Keratinocyte (primary cell): Measurements from ENCODE around the gene NLRC5. TPM values are rescaled to one million over a fixed set of nuclear protein-coding genes. Genes with fewer than 3 reads are reported as not detected.

Experiments used
- DNase-seq: peaks from one replicate; pipeline ENCODE4 v3.0.0-alpha.2; 2011; ENCODE audit warnings: low read depth, missing footprints, low spot score
- FAIRE-seq: peaks from 2 replicates; lab custom pipeline; 2011; peaks lifted over from hg19 to GRCh38; lab: Jason Lieb, UNC
- H2AFZ ChIP-seq: 2 replicates; pipeline ENCODE4 v1.6.0; 2012; ENCODE audit warnings: low read length, control low read depth, inconsistent platforms; ENCODE audit not compliant: control insufficient read depth
- H3K27ac ChIP-seq: 2 replicates; pipeline ENCODE4 v1.5.1; 2011; ENCODE audit warnings: low read length; ENCODE audit not compliant: control insufficient read depth, insufficient read depth
- H3K27me3 ChIP-seq: 3 replicates; pipeline ENCODE4 v1.6.0; 2011; ENCODE audit warnings: low read length; ENCODE audit not compliant: control insufficient read depth, insufficient read depth; ENCODE audit errors: extremely low read depth
- H3K36me3 ChIP-seq, 2 experiments: 2 replicates in 1 of 2; 3 replicates in 1 of 2; pipeline ENCODE4 v1.5.1; 2011; ENCODE audit warnings: low read length in 2 of 2, mild to moderate bottlenecking in 1 of 2; ENCODE audit not compliant: control insufficient read depth in 2 of 2, insufficient read depth in 2 of 2; ENCODE audit errors: extremely low read depth in 1 of 2
- H3K4me1 ChIP-seq: 3 replicates; pipeline ENCODE4 v1.5.1; 2011; ENCODE audit warnings: low read length; ENCODE audit not compliant: control insufficient read depth, insufficient read depth; ENCODE audit errors: extremely low read depth
- H3K4me2 ChIP-seq: 3 replicates; pipeline ENCODE4 v1.6.0; 2011; ENCODE audit warnings: low read depth, low read length; ENCODE audit not compliant: control insufficient read depth, insufficient read depth; ENCODE audit errors: extremely low read depth
- H3K4me3 ChIP-seq, 3 experiments: fragments of 200-600 bp in 1 of 3; sonication (generic) in 1 of 3; 2 replicates in 2 of 3; 3 replicates in 1 of 3; pipeline ENCODE4 v1.5.1; 2011 to 2016; ENCODE audit warnings: low read length in 3 of 3, mild to moderate bottlenecking in 3 of 3, control low read depth in 2 of 3, inconsistent platforms in 1 of 3, low read depth in 1 of 3, mixed read lengths in 1 of 3, mixed run types in 1 of 3, moderate library complexity in 1 of 3; ENCODE audit not compliant: control insufficient read depth in 2 of 3, insufficient read depth in 2 of 3; ENCODE audit errors: extremely low read depth in 1 of 3
- H3K79me2 ChIP-seq: 2 replicates; pipeline ENCODE4 v1.6.0; 2012; ENCODE audit warnings: low read length; ENCODE audit not compliant: control insufficient read depth, insufficient read depth
- H3K9ac ChIP-seq: 3 replicates; pipeline ENCODE4 v1.6.0; 2011; ENCODE audit warnings: low read length; ENCODE audit not compliant: control insufficient read depth, insufficient read depth; ENCODE audit errors: extremely low read depth
- H3K9me1 ChIP-seq: 3 replicates; pipeline ENCODE4 v1.6.0; 2011; ENCODE audit warnings: low read length; ENCODE audit not compliant: control insufficient read depth, insufficient read depth; ENCODE audit errors: extremely low read depth
- H3K9me3 ChIP-seq: 2 replicates; pipeline ENCODE4 v1.5.1; 2012; ENCODE audit warnings: low read depth, low read length; ENCODE audit not compliant: control insufficient read depth
- H4K20me1 ChIP-seq: 3 replicates; pipeline ENCODE4 v1.6.0; 2011; ENCODE audit warnings: low read length; ENCODE audit not compliant: control insufficient read depth, insufficient read depth; ENCODE audit errors: extremely low read depth
- EZH2 ChIP-seq: IDR thresholded peaks from one replicate; pipeline ENCODE4 v1.6.1; 2012; ENCODE audit warnings: inconsistent platforms, mild to moderate bottlenecking, low read length, moderate library complexity
- dilution Hi-C: fragments of 300-500 bp; cut with MboI; formaldehyde crosslinking; loops from one replicate; pipeline ENCODE4 v1.7.0; 2020; ENCODE audit warnings: low sequenced_read_pairs; ENCODE audit not compliant: extremely low pct_ligation_motif_present
- polyA plus RNA-seq, 5 experiments: library from polyadenylated mRNA; depleted of rRNA in 3 of 5; stranded (reverse) in 3 of 5; stranded (forward) in 1 of 5; unstranded in 1 of 5; fragments of >200 nt; gene quantifications; 1 replicate in 1 of 5; 2 replicates in 3 of 5; 3 replicates in 1 of 5; pipeline versions ENCODE4 v1.2.1 to v1.2.3, GENCODE V29; 2011 to 2012; ENCODE audit warnings: missing spikeins in 2 of 5, low read depth in 1 of 5, low replicate concordance in 1 of 5
- TF ChIP-seq, protein P1 (sequence below), 3 experiments: IDR thresholded peaks in 1 of 3; conservative IDR thresholded peaks in 1 of 3; optimal IDR thresholded peaks in 1 of 3; 2 replicates in 2 of 3; 3 replicates in 1 of 3; pipeline versions ENCODE3 to v1.5.1; 2011; ENCODE audit warnings: low read length in 3 of 3, mild to moderate bottlenecking in 3 of 3, moderate library complexity in 2 of 3, control low read depth in 1 of 3, inconsistent platforms in 1 of 3; ENCODE audit not compliant: insufficient read depth in 2 of 3; ENCODE audit errors: extremely low read depth in 1 of 3

The NLRC5 gene
- polyA plus RNA-seq, 1 donor (not counting 4 experiments of a cell fraction or from before 2014, with no cell fraction given): 7.8 TPM

DNA sequence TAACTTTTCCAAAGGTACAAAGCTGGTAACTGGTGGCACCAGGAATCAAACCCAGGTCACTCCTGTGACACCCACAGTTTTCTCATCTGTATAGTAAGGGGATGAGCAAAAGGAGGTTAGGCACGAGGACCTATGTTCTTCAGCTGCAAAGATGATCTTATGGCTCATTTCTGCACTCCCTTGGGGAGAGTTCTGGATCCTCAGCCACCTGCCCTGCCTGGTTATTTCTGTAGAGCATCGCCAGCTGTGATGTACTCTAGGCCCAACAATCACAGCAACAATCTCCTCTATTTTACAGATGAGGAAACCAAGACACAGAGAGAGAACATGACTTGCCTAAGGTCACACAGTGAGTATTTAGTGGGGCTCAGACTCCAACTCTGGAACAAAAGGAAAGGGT is 97.6 kb downstream of the NLRC5 start:
- TF ChIP-seq EZH2: no peak
- TF ChIP-seq, protein P1, sequence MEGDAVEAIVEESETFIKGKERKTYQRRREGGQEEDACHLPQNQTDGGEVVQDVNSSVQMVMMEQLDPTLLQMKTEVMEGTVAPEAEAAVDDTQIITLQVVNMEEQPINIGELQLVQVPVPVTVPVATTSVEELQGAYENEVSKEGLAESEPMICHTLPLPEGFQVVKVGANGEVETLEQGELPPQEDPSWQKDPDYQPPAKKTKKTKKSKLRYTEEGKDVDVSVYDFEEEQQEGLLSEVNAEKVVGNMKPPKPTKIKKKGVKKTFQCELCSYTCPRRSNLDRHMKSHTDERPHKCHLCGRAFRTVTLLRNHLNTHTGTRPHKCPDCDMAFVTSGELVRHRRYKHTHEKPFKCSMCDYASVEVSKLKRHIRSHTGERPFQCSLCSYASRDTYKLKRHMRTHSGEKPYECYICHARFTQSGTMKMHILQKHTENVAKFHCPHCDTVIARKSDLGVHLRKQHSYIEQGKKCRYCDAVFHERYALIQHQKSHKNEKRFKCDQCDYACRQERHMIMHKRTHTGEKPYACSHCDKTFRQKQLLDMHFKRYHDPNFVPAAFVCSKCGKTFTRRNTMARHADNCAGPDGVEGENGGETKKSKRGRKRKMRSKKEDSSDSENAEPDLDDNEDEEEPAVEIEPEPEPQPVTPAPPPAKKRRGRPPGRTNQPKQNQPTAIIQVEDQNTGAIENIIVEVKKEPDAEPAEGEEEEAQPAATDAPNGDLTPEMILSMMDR (optimal IDR thresholded peaks at IDR 0.05 in 1 of 3, IDR thresholded peaks at IDR 0.05 in 1 of 3, conservative IDR thresholded peaks at IDR 0.05 in 1 of 3; ENCODE audit: extremely low read depth in 1 of 3, insufficient read depth in 2 of 3, low read length in 3 of 3): no peak
- no peak for DNase-seq
- Histone ChIP-seq H3K4me2 (no peak overlapping the region), H3K9ac (no peak overlapping the region), H3K27ac (no peak overlapping the region), H3K4me1 (peaks cover 11% of the 10 kb centered on the region), H4K20me1 (no peaks in the 10 kb centered on the region), H3K9me3 (no peaks in the 10 kb centered on the region), H3K36me3 (no peaks in the 10 kb centered on the region), H3K9me1 (no peaks in the 10 kb centered on the region), H3K4me3 (no peak overlapping the region), H2AFZ (no peak overlapping the region), H3K79me2 (no peaks in the 10 kb centered on the region), H3K27me3 (no peaks in the 10 kb centered on the region)
- dilution Hi-C loops: no loop called here
- no peak for FAIRE-seq

DNA sequence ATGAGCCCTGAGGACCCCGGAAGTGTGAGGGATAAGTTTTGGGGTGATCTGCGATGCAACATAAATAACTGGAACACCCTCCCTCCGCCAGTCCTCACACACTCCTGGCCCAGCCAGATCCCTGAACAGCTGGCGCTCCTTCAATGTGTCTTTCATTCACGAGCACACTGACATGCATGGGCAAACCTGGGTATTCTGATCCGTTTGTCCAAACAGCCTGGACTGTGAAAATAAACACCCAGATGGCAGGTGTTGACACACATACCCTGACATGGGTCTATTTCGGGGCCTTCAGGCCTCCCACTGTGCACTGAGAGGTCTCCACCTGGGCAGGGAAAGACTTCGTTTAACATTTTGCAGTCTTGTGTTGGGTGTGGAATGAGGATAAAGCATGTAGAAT is 100.0 kb downstream of the NLRC5 start:
- Histone ChIP-seq H3K79me2 (peaks cover 7% of the 10 kb centered on the region), H3K9me1 (no peaks in the 10 kb centered on the region), H3K4me1 (peaks cover 17% of the 10 kb centered on the region), H4K20me1 (no peaks in the 10 kb centered on the region), H3K4me3 (no peak overlapping the region), H3K4me2 (no peak overlapping the region), H2AFZ (no peak overlapping the region), H3K9me3 (no peaks in the 10 kb centered on the region), H3K27ac (no peak overlapping the region), H3K36me3 (no peaks in the 10 kb centered on the region), H3K27me3 (no peaks in the 10 kb centered on the region), H3K9ac (no peak overlapping the region)
- dilution Hi-C loops: no loop called here
- no peak for FAIRE-seq
- DNase-seq: no peak
- TF ChIP-seq, protein P1 (optimal IDR thresholded peaks at IDR 0.05 in 1 of 3, IDR thresholded peaks at IDR 0.05 in 1 of 3, conservative IDR thresholded peaks at IDR 0.05 in 1 of 3; ENCODE audit: extremely low read depth in 1 of 3, insufficient read depth in 2 of 3, low read length in 3 of 3): no peak
- no peak for TF ChIP-seq EZH2
